Suprapubic skin (tissue), 4 donors: Measurements from ENCODE around the gene ULK1. TPM values are rescaled to one million over a fixed set of nuclear protein-coding genes. Genes with fewer than 3 reads are reported as not detected.

Source experiments
- DNase-seq, 2 donors: peaks; one replicate each; pipeline ENCODE4 v3.0.0-alpha.2; 2019; ENCODE audit warnings: low spot score in 2 of 2
- H3K27ac ChIP-seq: fragments of 200-600 bp; sonication (generic); one replicate; pipeline ENCODE4 v1.5.1; 2019
- H3K27me3 ChIP-seq: fragments of 200-600 bp; sonication (generic); one replicate; pipeline ENCODE4 v1.5.1; 2019
- H3K36me3 ChIP-seq: fragments of 200-600 bp; sonication (generic); one replicate; pipeline ENCODE4 v1.5.1; 2019
- H3K4me1 ChIP-seq: fragments of 200-600 bp; sonication (generic); one replicate; pipeline ENCODE4 v1.5.1; 2019
- H3K4me3 ChIP-seq: fragments of 200-600 bp; sonication (generic); one replicate; pipeline ENCODE4 v1.5.1; 2019; ENCODE audit warnings: mild to moderate bottlenecking
- H3K9me3 ChIP-seq: fragments of 200-600 bp; sonication (generic); one replicate; pipeline ENCODE4 v1.5.1; 2019
- EP300 ChIP-seq: sonication (generic); formaldehyde crosslinking; IDR thresholded peaks from one replicate; pipeline ENCODE4 v1.6.1; 2017; ENCODE audit warnings: antibody characterized with exemption
- POLR2A ChIP-seq, 2 donors: fragments of 450-650 bp; IDR thresholded peaks; one replicate each; pipeline ENCODE4 v1.6.1; 2017; ENCODE audit warnings: antibody characterized with exemption in 2 of 2, mild to moderate bottlenecking in 2 of 2, moderate library complexity in 2 of 2
- POLR2AphosphoS5 ChIP-seq, 3 donors: sonication (generic); formaldehyde crosslinking; IDR thresholded peaks; one replicate each; pipeline ENCODE4 v1.6.1; 2017; ENCODE audit warnings: antibody characterized with exemption in 3 of 3
- WGBS: methylation state at CpG from one replicate; pipeline ENCODE4 v1.1.5; 2018; 5-methylcytosine and 5-hydroxymethylcytosine counted together
- total RNA-seq, 4 donors: library from RNA; depleted of rRNA; stranded (reverse); fragments of >200 nt; gene quantifications; one replicate each; pipeline ENCODE4 v1.1.0, GENCODE V29; 2016
- TF ChIP-seq, protein P1 (sequence below), 2 donors: fragments of 200-600 bp in 1 of 2; fragments of 450-650 bp in 1 of 2; sonication (generic) in 1 of 2; IDR thresholded peaks; one replicate each; pipeline ENCODE4 v1.5.1; 2016 to 2019; ENCODE audit warnings: antibody characterized with exemption in 2 of 2, mild to moderate bottlenecking in 1 of 2, moderate library complexity in 1 of 2

ULK1 gene
- total RNA-seq, 4 donors from 2014 or later: 37.0 to 102 (median 65.7) TPM

DNA sequence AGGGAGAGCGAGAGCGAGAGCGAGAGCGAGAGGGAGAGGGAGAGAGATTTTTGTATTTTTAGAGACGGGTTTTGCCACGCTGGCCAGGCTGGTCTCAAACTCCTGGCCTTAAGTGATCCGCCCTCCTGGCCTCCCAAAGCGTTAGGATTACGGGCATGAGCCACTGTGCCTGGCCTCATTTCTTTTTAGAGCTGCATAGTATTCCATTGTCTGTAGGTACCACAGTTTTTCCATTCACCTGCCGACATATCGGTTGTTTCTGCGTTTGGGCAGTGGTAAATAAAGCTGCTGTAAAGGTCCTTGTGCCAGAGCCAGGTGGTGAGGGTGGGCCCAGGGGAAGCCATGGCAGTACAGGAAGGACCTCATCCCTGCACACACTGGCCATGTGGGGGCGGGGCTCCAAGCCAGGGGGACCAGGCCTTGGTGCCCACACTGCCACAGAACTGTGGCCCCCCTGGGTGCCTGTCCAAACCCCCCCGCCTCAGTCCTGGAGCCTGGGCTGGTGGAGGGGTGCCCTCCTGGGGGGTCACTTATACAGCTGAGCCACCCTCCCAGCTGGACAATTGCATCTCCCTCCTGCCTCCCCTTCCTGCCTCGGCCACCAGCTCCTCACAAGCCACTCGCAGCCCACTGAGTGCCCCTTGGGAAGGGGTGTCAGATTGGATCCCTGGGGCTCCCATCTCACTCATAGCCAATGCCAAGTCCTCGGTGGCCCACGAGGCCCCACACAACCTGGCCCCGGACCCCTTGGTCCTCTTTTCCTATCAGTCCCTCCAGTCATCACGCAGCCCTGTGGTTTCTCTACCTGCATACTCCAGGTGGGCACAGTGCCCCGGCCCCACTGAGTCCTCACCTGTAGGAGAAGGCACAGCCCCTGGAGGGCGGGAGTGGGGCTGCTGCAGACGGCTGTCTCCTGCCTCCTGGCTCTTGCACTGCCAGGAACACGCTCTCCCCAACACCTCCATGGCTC lies 33.0 kb downstream of the ULK1 start:
- 96% methylated on average over 20 of the region's 24 CpGs for WGBS
- H3K9me3 ChIP-seq: no peaks in the 10 kb centered on the region
- TF ChIP-seq POLR2A (IDR thresholded peaks at IDR 0.05) (no peak), POLR2AphosphoS5 (IDR thresholded peaks at IDR 0.05) (no peak), EP300 (no peak)
- TF ChIP-seq, protein P1, sequence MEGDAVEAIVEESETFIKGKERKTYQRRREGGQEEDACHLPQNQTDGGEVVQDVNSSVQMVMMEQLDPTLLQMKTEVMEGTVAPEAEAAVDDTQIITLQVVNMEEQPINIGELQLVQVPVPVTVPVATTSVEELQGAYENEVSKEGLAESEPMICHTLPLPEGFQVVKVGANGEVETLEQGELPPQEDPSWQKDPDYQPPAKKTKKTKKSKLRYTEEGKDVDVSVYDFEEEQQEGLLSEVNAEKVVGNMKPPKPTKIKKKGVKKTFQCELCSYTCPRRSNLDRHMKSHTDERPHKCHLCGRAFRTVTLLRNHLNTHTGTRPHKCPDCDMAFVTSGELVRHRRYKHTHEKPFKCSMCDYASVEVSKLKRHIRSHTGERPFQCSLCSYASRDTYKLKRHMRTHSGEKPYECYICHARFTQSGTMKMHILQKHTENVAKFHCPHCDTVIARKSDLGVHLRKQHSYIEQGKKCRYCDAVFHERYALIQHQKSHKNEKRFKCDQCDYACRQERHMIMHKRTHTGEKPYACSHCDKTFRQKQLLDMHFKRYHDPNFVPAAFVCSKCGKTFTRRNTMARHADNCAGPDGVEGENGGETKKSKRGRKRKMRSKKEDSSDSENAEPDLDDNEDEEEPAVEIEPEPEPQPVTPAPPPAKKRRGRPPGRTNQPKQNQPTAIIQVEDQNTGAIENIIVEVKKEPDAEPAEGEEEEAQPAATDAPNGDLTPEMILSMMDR (IDR thresholded peaks at IDR 0.05): no peak
- peaks cover 12% of the 10 kb centered on the region for H3K36me3 ChIP-seq
- H3K4me3 ChIP-seq: no peak overlapping the region
- H3K27me3 ChIP-seq: no peaks in the 10 kb centered on the region
- H3K27ac ChIP-seq: no peak overlapping the region
- peaks cover 22% of the 10 kb centered on the region for H3K4me1 ChIP-seq
- no peak for DNase-seq

DNA sequence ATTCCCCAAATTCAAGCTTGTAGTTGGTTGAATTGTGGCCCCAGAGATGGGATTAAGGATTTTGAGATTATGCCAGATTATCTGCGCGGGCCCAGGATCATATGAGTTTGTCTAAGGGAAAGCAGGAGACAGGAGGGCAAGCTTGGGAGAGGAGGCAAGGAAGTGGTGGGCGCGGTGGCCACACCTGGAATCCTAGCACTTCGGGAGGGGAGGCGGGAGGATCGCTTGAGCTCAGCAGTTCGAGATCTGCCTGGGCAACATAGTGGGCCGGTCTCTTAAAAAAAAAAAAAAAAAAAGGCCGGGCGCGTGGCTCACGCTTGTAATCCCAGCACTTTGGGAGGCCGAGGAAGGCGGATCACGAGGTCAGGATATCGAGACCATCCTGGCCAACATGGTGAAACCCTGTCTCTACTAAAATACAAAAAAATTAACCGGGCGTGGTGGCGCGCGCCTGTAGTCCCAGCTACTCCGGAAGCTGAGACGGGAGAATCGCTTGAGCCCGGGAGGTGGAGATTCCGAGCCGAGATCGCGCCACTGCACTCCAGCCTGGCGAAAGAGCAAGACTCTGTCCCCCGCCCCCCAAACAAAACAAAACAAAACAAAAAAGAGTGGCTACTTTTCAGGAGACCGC lies 33.8 kb downstream of the ULK1 start:
- peak overlapping the region; percentile 83 for H3K4me3 ChIP-seq
- peaks cover 20% of the 10 kb centered on the region for H3K36me3 ChIP-seq
- H3K27me3 ChIP-seq: no peaks in the 10 kb centered on the region
- H3K9me3 ChIP-seq: no peaks in the 10 kb centered on the region
- DNase-seq: no peak
- H3K4me1 ChIP-seq: peaks cover 22% of the 10 kb centered on the region
- H3K27ac ChIP-seq: peak overlapping the region; percentile 75
- WGBS: 34% methylated on average over 33 of the region's 33 CpGs
- TF ChIP-seq POLR2A (IDR thresholded peaks at IDR 0.05): no peak
- TF ChIP-seq EP300: no peak
- no peak for TF ChIP-seq POLR2AphosphoS5 (IDR thresholded peaks at IDR 0.05)
- TF ChIP-seq, protein P1 (IDR thresholded peaks at IDR 0.05): no peak

DNA sequence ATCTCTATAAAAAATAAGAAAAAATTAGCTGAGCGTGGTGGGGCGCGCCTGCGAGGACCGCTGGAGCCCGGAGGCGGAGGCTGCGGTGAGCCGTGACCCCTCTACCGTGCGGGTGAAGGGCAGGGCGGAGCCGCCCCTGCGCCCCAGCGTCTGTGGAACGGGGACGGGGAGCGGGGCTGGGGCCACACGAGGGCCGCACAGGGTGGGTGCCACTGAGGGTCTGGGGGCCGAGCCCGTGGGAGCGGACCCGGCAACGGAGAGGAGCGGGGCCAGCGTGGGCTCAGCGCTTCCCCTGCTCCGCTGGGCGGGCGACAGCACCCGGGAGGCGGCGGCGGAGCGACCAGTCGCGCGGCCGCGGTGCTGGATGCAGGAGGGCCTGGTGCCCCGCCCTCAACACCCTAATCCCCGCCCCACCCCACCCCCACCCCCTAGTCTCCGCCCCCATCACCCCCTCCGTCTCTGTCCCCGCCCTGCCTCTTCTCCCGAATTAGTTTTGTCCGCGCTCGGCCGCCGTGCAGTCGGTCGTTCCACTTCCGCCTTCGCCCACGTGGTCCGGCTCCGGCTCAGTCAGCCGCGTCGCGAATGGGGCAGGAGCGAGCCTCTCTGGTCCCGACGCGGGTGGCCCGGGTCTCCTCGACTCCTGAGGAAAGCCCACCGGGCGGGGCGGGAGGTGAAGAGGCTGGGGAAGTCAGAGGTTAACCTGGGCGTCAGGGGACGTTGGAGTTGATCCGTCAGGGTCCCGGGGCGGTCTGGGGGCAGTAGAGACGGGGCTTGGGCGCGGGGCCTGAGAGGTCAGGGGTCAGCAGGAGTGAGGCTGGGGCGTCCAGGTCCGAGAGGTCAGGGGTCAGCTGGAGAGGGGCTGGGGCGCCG lies 34.5 kb downstream of the ULK1 start, which contains the start of gene PUS1:
Gene PUS1, plus strand, starts transcription at position 566 of the 870 bp plus-strand sequence. CDS start 447 bp downstream, outside the sequence.
- TF ChIP-seq, protein P1 (IDR thresholded peaks at IDR 0.05): no peak
- peak in 2 of 3 donors; percentile 51 to 96 for TF ChIP-seq POLR2AphosphoS5 (IDR thresholded peaks at IDR 0.05)
- WGBS: 0% methylated on average over 43 of the region's 84 CpGs
- Histone ChIP-seq H3K9me3 (no peaks in the 10 kb centered on the region), H3K36me3 (peaks cover 28% of the 10 kb centered on the region), H3K4me3 (peak within 1 kb of the TSS; percentile 83), H3K27me3 (no peaks in the 10 kb centered on the region), H3K27ac (peak within 1 kb of the TSS; percentile 75), H3K4me1 (peaks cover 22% of the 10 kb centered on the region)
- DNase-seq: peak; percentile 96 to 97

DNA sequence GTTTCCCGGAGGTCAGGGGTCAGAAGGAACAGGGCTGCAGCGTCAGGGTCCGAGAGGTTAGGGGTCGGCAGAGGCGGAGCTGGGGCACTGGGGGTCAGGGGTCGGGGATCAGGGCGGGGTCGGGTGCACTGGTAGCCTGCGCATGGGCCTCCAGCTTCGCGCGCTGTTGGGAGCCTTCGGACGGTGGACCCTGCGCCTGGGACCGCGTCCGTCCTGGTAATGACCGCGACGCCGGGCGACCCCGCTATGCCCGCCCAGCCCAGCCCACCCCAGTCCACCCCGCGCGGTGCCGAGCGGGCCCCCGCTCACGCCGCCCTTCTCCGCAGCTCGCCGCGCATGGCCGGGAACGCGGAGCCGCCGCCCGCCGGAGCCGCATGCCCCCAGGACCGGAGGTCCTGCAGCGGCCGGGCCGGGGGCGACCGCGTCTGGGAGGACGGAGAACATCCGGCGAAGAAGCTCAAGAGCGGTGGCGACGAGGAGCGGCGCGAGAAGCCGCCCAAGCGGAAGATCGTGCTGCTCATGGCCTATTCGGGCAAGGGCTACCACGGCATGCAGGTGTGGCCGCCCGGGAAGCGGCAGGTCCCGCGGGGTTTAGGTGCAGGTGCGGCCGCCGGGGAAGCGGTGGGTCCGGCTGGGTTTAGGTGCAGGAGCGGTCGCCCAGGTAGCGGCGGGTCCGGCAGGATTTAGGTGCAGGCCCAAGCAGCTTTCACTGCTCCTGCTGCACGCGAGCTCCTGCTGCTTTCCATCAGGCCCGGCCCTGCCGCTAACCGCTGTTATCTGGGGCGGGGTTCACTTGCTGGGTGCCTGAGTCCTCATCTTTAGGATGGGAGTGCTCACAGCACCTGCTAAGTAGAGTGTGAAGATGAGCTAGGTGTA lies 35.4 kb downstream of the ULK1 start:
- no peak for DNase-seq
- no peaks in the 10 kb centered on the region for H3K27me3 ChIP-seq
- H3K36me3 ChIP-seq: peaks cover 35% of the 10 kb centered on the region
- WGBS: 0% methylated on average over 6 of the region's 87 CpGs
- H3K9me3 ChIP-seq: no peaks in the 10 kb centered on the region
- H3K27ac ChIP-seq: peak overlapping the region; percentile 25
- TF ChIP-seq POLR2A (IDR thresholded peaks at IDR 0.05) (no peak), POLR2AphosphoS5 (IDR thresholded peaks at IDR 0.05) (no peak), EP300 (no peak)
- TF ChIP-seq, protein P1 (IDR thresholded peaks at IDR 0.05): no peak
- peak overlapping the region; percentile 83 for H3K4me3 ChIP-seq
- H3K4me1 ChIP-seq: peaks cover 17% of the 10 kb centered on the region
